Measurements from ENCODE around the gene ZIC4.
A peak's percentile ranks its signal among the peaks of the same experiment; 100 is the strongest.

Gene ZIC4

DNA sequence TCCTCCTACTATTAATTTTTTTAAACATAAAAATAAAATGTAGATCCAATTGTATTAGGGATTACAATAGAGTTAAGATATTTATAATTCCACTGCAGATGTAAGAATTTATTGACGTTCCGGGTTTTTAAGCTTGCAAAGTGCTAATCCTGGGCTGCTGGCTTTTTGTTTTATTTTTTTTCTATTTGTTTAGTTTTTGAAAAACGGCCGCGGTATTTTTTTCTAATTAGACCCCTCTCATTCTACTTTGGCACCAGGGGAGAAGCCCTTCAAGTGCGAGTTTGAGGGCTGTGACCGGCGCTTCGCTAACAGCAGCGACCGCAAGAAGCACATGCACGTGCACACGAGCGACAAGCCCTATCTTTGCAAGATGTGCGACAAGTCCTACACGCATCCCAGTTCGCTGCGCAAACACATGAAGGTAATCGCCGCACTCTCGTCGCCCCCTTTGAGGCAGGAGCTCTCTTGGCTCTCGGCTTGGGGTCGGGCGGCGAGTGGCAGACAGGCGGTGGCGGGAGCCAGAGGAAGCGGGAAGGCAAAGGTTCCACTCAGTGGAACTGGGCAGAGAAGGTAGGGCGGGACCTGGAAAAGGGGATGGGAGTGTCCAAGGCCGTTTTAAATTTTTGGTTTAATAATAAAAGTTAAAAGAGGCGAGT, 6.0 kb upstream of the ZIC4 start:
- Histone ChIP-seq H2BK15ac (replicated peaks; ENCODE audit: low read depth) (no peak overlapping the region), H3K23ac (ENCODE audit: low read length) (peak overlapping the region; percentile 57), H3K56ac (ENCODE audit: low read length) (peak overlapping the region; percentile 17), H3K4ac (ENCODE audit: low read depth, low read length) (no peak overlapping the region), H3K4me1 (ENCODE audit: control insufficient read depth, low read depth, low read length) (no peaks in the 10 kb centered on the region), H4K8ac (ENCODE audit: low read depth, low read length) (no peak overlapping the region), H3K36me3 (ENCODE audit: control insufficient read depth, insufficient read depth, low read length) (no peaks in the 10 kb centered on the region), H3K18ac (ENCODE audit: low read length) (no peak overlapping the region), H2AK5ac (ENCODE audit: low read length) (no peak overlapping the region), H3K9ac (ENCODE audit: low read length) (no peak overlapping the region), H4K5ac (ENCODE audit: low read length) (no peak overlapping the region), H3K27ac (ENCODE audit: low read depth, low read length) (no peak overlapping the region), H3K27me3 (ENCODE audit: insufficient read depth, low read length, poor library complexity) (peaks cover 58% of the 10 kb centered on the region), H3K79me1 (ENCODE audit: low read length) (no peaks in the 10 kb centered on the region), H2BK120ac (ENCODE audit: low read depth, low read length) (no peak overlapping the region), H2BK5ac (ENCODE audit: low read length) (no peak overlapping the region), H3K4me2 (ENCODE audit: low read length) (peak overlapping the region; percentile 50), H3K4me3 (ENCODE audit: low read length) (no peak overlapping the region), H3K79me2 (ENCODE audit: control insufficient read depth, insufficient read depth, low read length) (no peaks in the 10 kb centered on the region)
- no CpG with 5 or more reads among the region's 32 CpGs for WGBS (ENCODE audit: extremely low coverage, insufficient coverage, low lambda C conversion rate)
- peak; percentile 75 for DNase-seq

GRCh38 chr3:147411815-147412241, 5.5 kb upstream of the ZIC4 start:
- peak; percentile 25 for DNase-seq
- no peak overlapping the region for H3K4ac ChIP-seq (ENCODE audit: low read depth, low read length)
- no peak overlapping the region for H2BK5ac ChIP-seq (ENCODE audit: low read length)
- H3K56ac ChIP-seq (ENCODE audit: low read length): no peak overlapping the region
- no peak overlapping the region for H3K23ac ChIP-seq (ENCODE audit: low read length)
- no peak overlapping the region for H4K8ac ChIP-seq (ENCODE audit: low read depth, low read length)
- H3K4me2 ChIP-seq (ENCODE audit: low read length): no peak overlapping the region
- H3K9ac ChIP-seq (ENCODE audit: low read length): no peak overlapping the region
- peaks cover 62% of the 10 kb centered on the region for H3K27me3 ChIP-seq (ENCODE audit: insufficient read depth, low read length, poor library complexity)
- no peaks in the 10 kb centered on the region for H3K79me2 ChIP-seq (ENCODE audit: control insufficient read depth, insufficient read depth, low read length)
- no CpG with 5 or more reads among the region's 20 CpGs for WGBS (ENCODE audit: extremely low coverage, insufficient coverage, low lambda C conversion rate)
- H2BK15ac ChIP-seq (replicated peaks; ENCODE audit: low read depth): no peak overlapping the region
- H3K4me1 ChIP-seq (ENCODE audit: control insufficient read depth, low read depth, low read length): no peaks in the 10 kb centered on the region
- no peak overlapping the region for H2AK5ac ChIP-seq (ENCODE audit: low read length)
- no peaks in the 10 kb centered on the region for H3K79me1 ChIP-seq (ENCODE audit: low read length)
- no peak overlapping the region for H3K27ac ChIP-seq (ENCODE audit: low read depth, low read length)
- H3K36me3 ChIP-seq (ENCODE audit: control insufficient read depth, insufficient read depth, low read length): no peaks in the 10 kb centered on the region
- H3K18ac ChIP-seq (ENCODE audit: low read length): no peak overlapping the region
- no peak overlapping the region for H2BK120ac ChIP-seq (ENCODE audit: low read depth, low read length)
- no peak overlapping the region for H4K5ac ChIP-seq (ENCODE audit: low read length)
- H3K4me3 ChIP-seq (ENCODE audit: low read length): no peak overlapping the region

GRCh38 chr3:147411238-147411814, 5.0 kb upstream of the ZIC4 start:
- DNase-seq: peak; percentile 69
- no peak overlapping the region for H3K18ac ChIP-seq (ENCODE audit: low read length)
- no peak overlapping the region for H2AK5ac ChIP-seq (ENCODE audit: low read length)
- H3K9ac ChIP-seq (ENCODE audit: low read length): no peak overlapping the region
- no peak overlapping the region for H3K4me3 ChIP-seq (ENCODE audit: low read length)
- H3K36me3 ChIP-seq (ENCODE audit: control insufficient read depth, insufficient read depth, low read length): no peaks in the 10 kb centered on the region
- H3K4me2 ChIP-seq (ENCODE audit: low read length): peak overlapping the region; percentile 19
- H3K27me3 ChIP-seq (ENCODE audit: insufficient read depth, low read length, poor library complexity): peaks cover 67% of the 10 kb centered on the region
- no peaks in the 10 kb centered on the region for H3K4me1 ChIP-seq (ENCODE audit: control insufficient read depth, low read depth, low read length)
- H4K5ac ChIP-seq (ENCODE audit: low read length): no peak overlapping the region
- H2BK15ac ChIP-seq (replicated peaks; ENCODE audit: low read depth): no peak overlapping the region
- no peak overlapping the region for H2BK5ac ChIP-seq (ENCODE audit: low read length)
- no CpG with 5 or more reads among the region's 14 CpGs for WGBS (ENCODE audit: extremely low coverage, insufficient coverage, low lambda C conversion rate)
- no peak overlapping the region for H4K8ac ChIP-seq (ENCODE audit: low read depth, low read length)
- H3K27ac ChIP-seq (ENCODE audit: low read depth, low read length): no peak overlapping the region
- H3K4ac ChIP-seq (ENCODE audit: low read depth, low read length): no peak overlapping the region
- H3K23ac ChIP-seq (ENCODE audit: low read length): no peak overlapping the region
- no peak overlapping the region for H2BK120ac ChIP-seq (ENCODE audit: low read depth, low read length)
- H3K79me2 ChIP-seq (ENCODE audit: control insufficient read depth, insufficient read depth, low read length): no peaks in the 10 kb centered on the region
- no peaks in the 10 kb centered on the region for H3K79me1 ChIP-seq (ENCODE audit: low read length)
- no peak overlapping the region for H3K56ac ChIP-seq (ENCODE audit: low read length)

GRCh38 chr3:147410526-147411237, 4.3 kb upstream of the ZIC4 start:
- Histone ChIP-seq H3K18ac (ENCODE audit: low read length) (no peak overlapping the region), H3K36me3 (ENCODE audit: control insufficient read depth, insufficient read depth, low read length) (no peaks in the 10 kb centered on the region), H3K4ac (ENCODE audit: low read depth, low read length) (no peak overlapping the region), H3K9ac (ENCODE audit: low read length) (peak overlapping the region; percentile 7), H2AK5ac (ENCODE audit: low read length) (no peak overlapping the region), H3K56ac (ENCODE audit: low read length) (no peak overlapping the region), H2BK5ac (ENCODE audit: low read length) (no peak overlapping the region), H3K4me2 (ENCODE audit: low read length) (peak overlapping the region; percentile 19), H3K27ac (ENCODE audit: low read depth, low read length) (no peak overlapping the region), H3K23ac (ENCODE audit: low read length) (no peak overlapping the region), H3K4me3 (ENCODE audit: low read length) (no peak overlapping the region), H4K5ac (ENCODE audit: low read length) (no peak overlapping the region), H3K27me3 (ENCODE audit: insufficient read depth, low read length, poor library complexity) (peaks cover 74% of the 10 kb centered on the region), H4K8ac (ENCODE audit: low read depth, low read length) (no peak overlapping the region), H3K4me1 (ENCODE audit: control insufficient read depth, low read depth, low read length) (no peaks in the 10 kb centered on the region), H3K79me2 (ENCODE audit: control insufficient read depth, insufficient read depth, low read length) (no peaks in the 10 kb centered on the region), H2BK120ac (ENCODE audit: low read depth, low read length) (no peak overlapping the region), H3K79me1 (ENCODE audit: low read length) (no peaks in the 10 kb centered on the region), H2BK15ac (replicated peaks; ENCODE audit: low read depth) (no peak overlapping the region)
- no CpG with 5 or more reads among the region's 61 CpGs for WGBS (ENCODE audit: extremely low coverage, insufficient coverage, low lambda C conversion rate)
- peak; percentile 66 for DNase-seq

- no peak overlapping the region for H3K56ac ChIP-seq (ENCODE audit: low read length)
- no peak overlapping the region for H2AK5ac ChIP-seq (ENCODE audit: low read length)
- H2BK15ac ChIP-seq (replicated peaks; ENCODE audit: low read depth): no peak overlapping the region
- H2BK120ac ChIP-seq (ENCODE audit: low read depth, low read length): no peak overlapping the region
- H3K27ac ChIP-seq (ENCODE audit: low read depth, low read length): no peak overlapping the region
- H3K79me1 ChIP-seq (ENCODE audit: low read length): no peaks in the 10 kb centered on the region
- peaks cover 76% of the 10 kb centered on the region for H3K27me3 ChIP-seq (ENCODE audit: insufficient read depth, low read length, poor library complexity)
- no peak overlapping the region for H4K5ac ChIP-seq (ENCODE audit: low read length)
- H3K4me3 ChIP-seq (ENCODE audit: low read length): no peak overlapping the region
- H3K4me2 ChIP-seq (ENCODE audit: low read length): peak overlapping the region; percentile 19
- H3K18ac ChIP-seq (ENCODE audit: low read length): no peak overlapping the region
- no peak overlapping the region for H2BK5ac ChIP-seq (ENCODE audit: low read length)
- peak; percentile 37 for DNase-seq
- no CpG with 5 or more reads among the region's 52 CpGs for WGBS (ENCODE audit: extremely low coverage, insufficient coverage, low lambda C conversion rate)
- no peaks in the 10 kb centered on the region for H3K4me1 ChIP-seq (ENCODE audit: control insufficient read depth, low read depth, low read length)
- no peaks in the 10 kb centered on the region for H3K79me2 ChIP-seq (ENCODE audit: control insufficient read depth, insufficient read depth, low read length)
- H4K8ac ChIP-seq (ENCODE audit: low read depth, low read length): no peak overlapping the region
- H3K4ac ChIP-seq (ENCODE audit: low read depth, low read length): no peak overlapping the region
- no peak overlapping the region for H3K9ac ChIP-seq (ENCODE audit: low read length)
- H3K23ac ChIP-seq (ENCODE audit: low read length): no peak overlapping the region
- H3K36me3 ChIP-seq (ENCODE audit: control insufficient read depth, insufficient read depth, low read length): no peaks in the 10 kb centered on the region
These were observed 3.8 kb upstream of the ZIC4 start for GRCh38 chr3:147410116-147410525.

Data from mesendoderm (in vitro differentiated cells).